GM12878 (cell line): ENCODE measurements around the gene CNGB1.

Experiments
- ATF3 ChIP-seq: IDR thresholded peaks from 2 replicates; pipeline ENCODE4 v1.6.1; 2011; ENCODE audit warnings: low read depth, mild to moderate bottlenecking, low read length, moderate library complexity, borderline replicate concordance; ENCODE audit errors: extremely low read depth
- CEBPB ChIP-seq, 2 experiments: fragments of 150-350 bp in 1 of 2; IDR thresholded peaks; 2 replicates each; pipeline ENCODE4 v1.6.1; 2012 to 2014; ENCODE audit warnings: low read depth in 2 of 2, low read length in 2 of 2, borderline replicate concordance in 1 of 2, inconsistent platforms in 1 of 2
- CREM ChIP-seq: IDR thresholded peaks from 2 replicates; pipeline ENCODE4 v1.6.1; 2014; ENCODE audit warnings: antibody characterized with exemption, low read depth
- HDAC2 ChIP-seq: fragments of 200-600 bp; sonication (generic); IDR thresholded peaks from 2 replicates; pipeline ENCODE4 v1.6.1; 2017

- TF ChIP-seq CEBPB (IDR thresholded peaks at IDR 0.05; ENCODE audit: borderline replicate concordance in 1 of 2, low read depth in 2 of 2, low read length in 2 of 2) (no peak), ATF3 (no peak), HDAC2 (no peak), CREM (no peak)
Observed at GRCh38 chr16:57867000-57867561, 103.8 kb downstream of the CNGB1 start.
